ENCODE measurements around the gene SSBP4. TPM values are rescaled to one million over a fixed set of nuclear protein-coding genes. Genes with fewer than 3 reads are reported as not detected.

SSBP4 gene
- total RNA-seq, 1 experiment from 2014 or later = 51.2 TPM

DNA sequence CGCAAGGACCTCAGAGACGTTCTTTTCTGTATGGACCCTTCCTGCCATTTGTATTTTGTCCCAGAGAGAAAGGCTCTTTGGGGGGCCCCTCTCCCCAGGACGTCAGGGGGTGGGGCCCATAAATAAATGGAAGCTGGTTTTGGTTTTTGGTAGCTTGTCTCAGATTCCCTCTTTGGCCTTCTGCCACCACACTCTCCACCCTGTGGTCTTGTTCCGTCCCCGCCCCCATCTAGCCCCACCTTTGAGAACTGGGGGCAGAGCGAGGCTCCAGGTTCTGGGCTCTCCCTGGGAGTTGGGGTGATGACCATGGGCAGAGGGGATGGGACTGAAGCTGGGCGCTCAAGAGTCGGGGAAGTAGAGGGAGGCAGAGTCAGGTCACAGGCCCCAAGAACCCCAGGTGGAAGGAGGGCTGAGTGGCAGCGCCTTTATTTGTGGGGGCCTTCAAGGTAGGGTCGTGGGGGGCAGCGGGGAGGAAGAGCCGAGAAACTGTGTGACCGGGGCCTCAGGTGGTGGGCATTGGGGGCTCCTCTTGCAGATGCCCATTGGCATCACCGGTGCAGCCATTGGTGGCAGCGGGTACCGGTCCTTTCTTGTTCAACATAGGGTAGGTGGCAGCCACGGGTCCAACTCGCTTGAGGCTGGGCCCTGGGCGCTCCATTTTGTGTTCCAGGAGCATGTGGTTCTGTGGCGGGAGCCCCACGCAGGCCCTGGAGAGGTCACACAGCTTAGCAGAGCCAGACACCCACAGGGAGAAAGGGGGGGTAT lies 15.4 kb downstream of the SSBP4 start:
- no peak overlapping the region for H3K27ac Mint-ChIP-seq
- DNase-seq (ENCODE audit: low spot score) (no peak), ATAC-seq (no peak)
- H3K4me1 Mint-ChIP-seq = peaks cover 38% of the 10 kb centered on the region
- no peaks in the 10 kb centered on the region for H3K27me3 Mint-ChIP-seq (ENCODE audit: low read depth)
- peaks cover 3% of the 10 kb centered on the region for H3K36me3 Mint-ChIP-seq
- H3K4me3 Mint-ChIP-seq = peak overlapping the region; percentile 61
- TF ChIP-seq NR3C1 (CRISPR knock-in tag; conservative IDR thresholded peaks at IDR 0.05; ENCODE audit: low read depth) = no peak
- TF ChIP-seq, protein P1, sequence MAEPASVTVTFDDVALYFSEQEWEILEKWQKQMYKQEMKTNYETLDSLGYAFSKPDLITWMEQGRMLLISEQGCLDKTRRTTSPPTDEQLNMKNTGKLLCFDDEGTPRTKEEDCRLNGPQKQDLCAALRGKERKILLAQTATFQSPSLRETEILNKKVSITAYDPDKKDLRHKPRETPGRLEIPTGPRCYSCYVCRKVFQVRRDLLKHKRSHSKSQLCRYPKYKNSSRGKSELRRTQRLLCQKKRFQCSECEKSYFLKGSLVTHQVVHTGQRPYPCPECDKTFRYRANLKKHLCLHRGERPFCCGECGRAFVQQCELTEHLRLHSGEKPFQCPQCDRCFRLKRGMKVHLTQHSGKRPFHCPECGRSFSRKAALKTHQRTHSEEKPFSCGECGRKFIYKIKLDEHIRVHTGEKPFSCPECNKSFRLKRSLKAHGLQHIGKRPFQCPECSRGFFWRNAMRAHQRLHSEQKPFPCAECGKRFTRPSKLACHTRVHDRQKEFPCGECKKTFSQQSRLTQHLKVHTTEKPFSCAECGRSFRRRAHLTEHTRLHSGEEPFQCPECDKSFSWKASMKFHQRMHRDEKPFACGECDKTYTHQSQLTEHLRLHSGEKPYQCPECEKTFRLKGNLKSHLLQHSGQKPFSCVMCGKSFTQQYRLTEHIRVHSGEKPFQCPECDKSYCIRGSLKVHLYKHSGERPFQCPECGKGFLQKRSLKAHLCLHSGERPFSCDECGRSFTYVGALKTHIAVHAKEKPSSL (CRISPR knock-in tag; conservative IDR thresholded peaks at IDR 0.05) = no peak
- no peak for TF ChIP-seq IRF2 (CRISPR knock-in tag; IDR thresholded peaks at IDR 0.05; ENCODE audit: borderline replicate concordance, low read depth)
- TF ChIP-seq, protein P2, sequence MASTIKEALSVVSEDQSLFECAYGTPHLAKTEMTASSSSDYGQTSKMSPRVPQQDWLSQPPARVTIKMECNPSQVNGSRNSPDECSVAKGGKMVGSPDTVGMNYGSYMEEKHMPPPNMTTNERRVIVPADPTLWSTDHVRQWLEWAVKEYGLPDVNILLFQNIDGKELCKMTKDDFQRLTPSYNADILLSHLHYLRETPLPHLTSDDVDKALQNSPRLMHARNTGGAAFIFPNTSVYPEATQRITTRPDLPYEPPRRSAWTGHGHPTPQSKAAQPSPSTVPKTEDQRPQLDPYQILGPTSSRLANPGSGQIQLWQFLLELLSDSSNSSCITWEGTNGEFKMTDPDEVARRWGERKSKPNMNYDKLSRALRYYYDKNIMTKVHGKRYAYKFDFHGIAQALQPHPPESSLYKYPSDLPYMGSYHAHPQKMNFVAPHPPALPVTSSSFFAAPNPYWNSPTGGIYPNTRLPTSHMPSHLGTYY (CRISPR knock-in tag; IDR thresholded peaks at IDR 0.05) = no peak
- no peak for TF ChIP-seq NFE2L1 (CRISPR knock-in tag; IDR thresholded peaks at IDR 0.05)
- TF ChIP-seq, protein P3, sequence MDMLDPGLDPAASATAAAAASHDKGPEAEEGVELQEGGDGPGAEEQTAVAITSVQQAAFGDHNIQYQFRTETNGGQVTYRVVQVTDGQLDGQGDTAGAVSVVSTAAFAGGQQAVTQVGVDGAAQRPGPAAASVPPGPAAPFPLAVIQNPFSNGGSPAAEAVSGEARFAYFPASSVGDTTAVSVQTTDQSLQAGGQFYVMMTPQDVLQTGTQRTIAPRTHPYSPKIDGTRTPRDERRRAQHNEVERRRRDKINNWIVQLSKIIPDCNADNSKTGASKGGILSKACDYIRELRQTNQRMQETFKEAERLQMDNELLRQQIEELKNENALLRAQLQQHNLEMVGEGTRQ (CRISPR knock-in tag; IDR thresholded peaks at IDR 0.05) = no peak
- TF ChIP-seq CBFB (CRISPR knock-in tag; IDR thresholded peaks at IDR 0.05; ENCODE audit: low read depth) = no peak
- TF ChIP-seq GABPB1 (CRISPR knock-in tag; IDR thresholded peaks at IDR 0.05) = no peak
- TF ChIP-seq NR2C2 (CRISPR knock-in tag; IDR thresholded peaks at IDR 0.05) = no peak
- H3K9me3 Mint-ChIP-seq = no peaks in the 10 kb centered on the region
- CTCF ChIA-PET = interaction anchor here (0.7 to 2.5 kb wide), 7 partner anchors 12 to 155 kb away, joined by 3 to 9 read pairs (median 3); partner anchors contain the start of gene GDF15
- POLR2A ChIA-PET = interaction anchor here (0.9 to 2.0 kb wide), 2 partner anchors 16 to 18 kb away, joined by 3 to 12 read pairs; partner anchors contain the start of gene SSBP4

DNA sequence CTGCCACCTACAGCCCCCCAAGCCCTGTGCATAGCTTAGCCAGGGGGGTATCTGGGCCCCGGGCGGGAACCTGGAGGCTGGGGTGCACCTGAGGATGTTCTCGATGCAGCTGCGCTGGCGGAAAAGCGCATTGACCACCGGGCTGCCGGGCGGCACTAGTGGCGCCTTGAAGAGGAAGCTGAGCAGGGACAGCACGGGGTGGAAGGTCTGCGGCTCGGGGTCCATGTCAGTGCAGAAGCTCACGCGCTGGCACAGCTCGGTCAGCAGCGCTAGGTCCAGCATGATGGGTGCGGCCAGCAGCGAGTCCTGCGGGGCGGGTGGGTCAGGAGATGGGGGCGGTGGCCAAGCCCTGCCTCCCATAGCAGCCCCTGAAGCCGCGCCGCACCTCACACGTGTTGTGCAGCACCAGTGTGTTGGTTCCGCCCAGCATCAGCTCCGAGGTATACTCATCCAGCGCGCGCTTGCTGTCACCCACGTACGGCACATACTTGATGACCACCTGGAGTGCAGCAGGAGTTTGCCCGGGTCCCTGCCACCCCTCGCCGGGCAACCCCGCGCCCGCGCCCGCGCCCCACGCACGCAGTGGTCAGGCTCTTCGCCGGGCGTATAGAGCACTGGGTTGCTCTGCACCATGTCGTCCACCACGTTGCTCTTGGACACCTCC lies 16.1 kb downstream of the SSBP4 start:
- peaks cover 39% of the 10 kb centered on the region for H3K4me1 Mint-ChIP-seq
- ATAC-seq (no peak), DNase-seq (ENCODE audit: low spot score) (no peak)
- no peak overlapping the region for H3K27ac Mint-ChIP-seq
- H3K4me3 Mint-ChIP-seq = no peak overlapping the region
- ChIA-PET POLR2A (interaction anchor here (2.0 kb wide), 1 partner anchor 16 kb away, joined by 12 read pairs; the partner anchor contains the start of gene SSBP4), CTCF (interaction anchor here (0.6 to 2.5 kb wide), 5 partner anchors 13 to 412 kb away, joined by 3 to 9 read pairs (median 3); no protein-coding TSS in a partner anchor)
- H3K9me3 Mint-ChIP-seq = no peaks in the 10 kb centered on the region
- no peak for TF ChIP-seq IRF2 (CRISPR knock-in tag; IDR thresholded peaks at IDR 0.05; ENCODE audit: borderline replicate concordance, low read depth)
- TF ChIP-seq, protein P4, sequence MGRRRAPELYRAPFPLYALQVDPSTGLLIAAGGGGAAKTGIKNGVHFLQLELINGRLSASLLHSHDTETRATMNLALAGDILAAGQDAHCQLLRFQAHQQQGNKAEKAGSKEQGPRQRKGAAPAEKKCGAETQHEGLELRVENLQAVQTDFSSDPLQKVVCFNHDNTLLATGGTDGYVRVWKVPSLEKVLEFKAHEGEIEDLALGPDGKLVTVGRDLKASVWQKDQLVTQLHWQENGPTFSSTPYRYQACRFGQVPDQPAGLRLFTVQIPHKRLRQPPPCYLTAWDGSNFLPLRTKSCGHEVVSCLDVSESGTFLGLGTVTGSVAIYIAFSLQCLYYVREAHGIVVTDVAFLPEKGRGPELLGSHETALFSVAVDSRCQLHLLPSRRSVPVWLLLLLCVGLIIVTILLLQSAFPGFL (CRISPR knock-in tag; IDR thresholded peaks at IDR 0.05; ENCODE audit: borderline replicate concordance) = no peak
- TF ChIP-seq GTF2I (CRISPR knock-in tag; conservative IDR thresholded peaks at IDR 0.05) = no peak
- no peak for TF ChIP-seq JUN (CRISPR knock-in tag; IDR thresholded peaks at IDR 0.05)
- TF ChIP-seq, protein P5, sequence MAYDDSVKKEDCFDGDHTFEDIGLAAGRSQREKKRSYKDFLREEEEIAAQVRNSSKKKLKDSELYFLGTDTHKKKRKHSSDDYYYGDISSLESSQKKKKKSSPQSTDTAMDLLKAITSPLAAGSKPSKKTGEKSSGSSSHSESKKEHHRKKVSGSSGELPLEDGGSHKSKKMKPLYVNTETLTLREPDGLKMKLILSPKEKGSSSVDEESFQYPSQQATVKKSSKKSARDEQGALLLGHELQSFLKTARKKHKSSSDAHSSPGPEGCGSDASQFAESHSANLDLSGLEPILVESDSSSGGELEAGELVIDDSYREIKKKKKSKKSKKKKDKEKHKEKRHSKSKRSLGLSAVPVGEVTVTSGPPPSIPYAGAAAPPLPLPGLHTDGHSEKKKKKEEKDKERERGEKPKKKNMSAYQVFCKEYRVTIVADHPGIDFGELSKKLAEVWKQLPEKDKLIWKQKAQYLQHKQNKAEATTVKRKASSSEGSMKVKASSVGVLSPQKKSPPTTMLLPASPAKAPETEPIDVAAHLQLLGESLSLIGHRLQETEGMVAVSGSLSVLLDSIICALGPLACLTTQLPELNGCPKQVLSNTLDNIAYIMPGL (CRISPR knock-in tag; IDR thresholded peaks at IDR 0.05) = no peak
- TF ChIP-seq, protein P6, sequence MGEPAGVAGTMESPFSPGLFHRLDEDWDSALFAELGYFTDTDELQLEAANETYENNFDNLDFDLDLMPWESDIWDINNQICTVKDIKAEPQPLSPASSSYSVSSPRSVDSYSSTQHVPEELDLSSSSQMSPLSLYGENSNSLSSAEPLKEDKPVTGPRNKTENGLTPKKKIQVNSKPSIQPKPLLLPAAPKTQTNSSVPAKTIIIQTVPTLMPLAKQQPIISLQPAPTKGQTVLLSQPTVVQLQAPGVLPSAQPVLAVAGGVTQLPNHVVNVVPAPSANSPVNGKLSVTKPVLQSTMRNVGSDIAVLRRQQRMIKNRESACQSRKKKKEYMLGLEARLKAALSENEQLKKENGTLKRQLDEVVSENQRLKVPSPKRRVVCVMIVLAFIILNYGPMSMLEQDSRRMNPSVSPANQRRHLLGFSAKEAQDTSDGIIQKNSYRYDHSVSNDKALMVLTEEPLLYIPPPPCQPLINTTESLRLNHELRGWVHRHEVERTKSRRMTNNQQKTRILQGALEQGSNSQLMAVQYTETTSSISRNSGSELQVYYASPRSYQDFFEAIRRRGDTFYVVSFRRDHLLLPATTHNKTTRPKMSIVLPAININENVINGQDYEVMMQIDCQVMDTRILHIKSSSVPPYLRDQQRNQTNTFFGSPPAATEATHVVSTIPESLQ (CRISPR knock-in tag; IDR thresholded peaks at IDR 0.05) = no peak
- TF ChIP-seq HMGA2 (CRISPR knock-in tag; IDR thresholded peaks at IDR 0.05) = no peak
- TF ChIP-seq, protein P2 (CRISPR knock-in tag; IDR thresholded peaks at IDR 0.05) = no peak
- TF ChIP-seq GABPB1 (CRISPR knock-in tag; IDR thresholded peaks at IDR 0.05) = no peak
- TF ChIP-seq, protein P7, sequence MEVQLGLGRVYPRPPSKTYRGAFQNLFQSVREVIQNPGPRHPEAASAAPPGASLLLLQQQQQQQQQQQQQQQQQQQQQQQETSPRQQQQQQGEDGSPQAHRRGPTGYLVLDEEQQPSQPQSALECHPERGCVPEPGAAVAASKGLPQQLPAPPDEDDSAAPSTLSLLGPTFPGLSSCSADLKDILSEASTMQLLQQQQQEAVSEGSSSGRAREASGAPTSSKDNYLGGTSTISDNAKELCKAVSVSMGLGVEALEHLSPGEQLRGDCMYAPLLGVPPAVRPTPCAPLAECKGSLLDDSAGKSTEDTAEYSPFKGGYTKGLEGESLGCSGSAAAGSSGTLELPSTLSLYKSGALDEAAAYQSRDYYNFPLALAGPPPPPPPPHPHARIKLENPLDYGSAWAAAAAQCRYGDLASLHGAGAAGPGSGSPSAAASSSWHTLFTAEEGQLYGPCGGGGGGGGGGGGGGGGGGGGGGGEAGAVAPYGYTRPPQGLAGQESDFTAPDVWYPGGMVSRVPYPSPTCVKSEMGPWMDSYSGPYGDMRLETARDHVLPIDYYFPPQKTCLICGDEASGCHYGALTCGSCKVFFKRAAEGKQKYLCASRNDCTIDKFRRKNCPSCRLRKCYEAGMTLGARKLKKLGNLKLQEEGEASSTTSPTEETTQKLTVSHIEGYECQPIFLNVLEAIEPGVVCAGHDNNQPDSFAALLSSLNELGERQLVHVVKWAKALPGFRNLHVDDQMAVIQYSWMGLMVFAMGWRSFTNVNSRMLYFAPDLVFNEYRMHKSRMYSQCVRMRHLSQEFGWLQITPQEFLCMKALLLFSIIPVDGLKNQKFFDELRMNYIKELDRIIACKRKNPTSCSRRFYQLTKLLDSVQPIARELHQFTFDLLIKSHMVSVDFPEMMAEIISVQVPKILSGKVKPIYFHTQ (CRISPR knock-in tag; IDR thresholded peaks at IDR 0.05) = no peak
- peaks cover 3% of the 10 kb centered on the region for H3K36me3 Mint-ChIP-seq
- H3K27me3 Mint-ChIP-seq (ENCODE audit: low read depth) = no peaks in the 10 kb centered on the region

All from WTC11 (cell line).